ENCODE results near the gene CDC14A. TPM values are rescaled to one million over a fixed set of nuclear protein-coding genes. Genes with fewer than 3 reads are reported as not detected.
A peak's percentile ranks its signal among the peaks of the same experiment; 100 is the strongest.
"Not testable (repeated sequence)": the region's sequence is repeated elsewhere in the genome, so short reads cannot be mapped to it uniquely, and the experiment has no call there.

CDC14A gene
- total RNA-seq, 2 donors from 2014 or later, result 7.3 to 16.5 TPM

- H3K27ac ChIP-seq, result no peak overlapping the region
- peaks cover 9% of the 10 kb centered on the region for H3K4me1 ChIP-seq
- H3K36me3 ChIP-seq (replicated peaks in 1 of 2; ENCODE audit: insufficient read depth in 1 of 2, low read depth in 2 of 2), result no peaks in the 10 kb centered on the region
- WGBS, 2 donors, result 82 to 88% methylated on average over 6 of the region's 6 CpGs
- ATAC-seq, result peak; percentile 33
- H3K4me3 ChIP-seq, result no peak overlapping the region
- H3K27me3 ChIP-seq, result no peaks in the 10 kb centered on the region
- H3K9me3 ChIP-seq, result no peaks in the 10 kb centered on the region
- no peak for TF ChIP-seq POLR2A (IDR thresholded peaks at IDR 0.05)
- TF ChIP-seq, protein P1, sequence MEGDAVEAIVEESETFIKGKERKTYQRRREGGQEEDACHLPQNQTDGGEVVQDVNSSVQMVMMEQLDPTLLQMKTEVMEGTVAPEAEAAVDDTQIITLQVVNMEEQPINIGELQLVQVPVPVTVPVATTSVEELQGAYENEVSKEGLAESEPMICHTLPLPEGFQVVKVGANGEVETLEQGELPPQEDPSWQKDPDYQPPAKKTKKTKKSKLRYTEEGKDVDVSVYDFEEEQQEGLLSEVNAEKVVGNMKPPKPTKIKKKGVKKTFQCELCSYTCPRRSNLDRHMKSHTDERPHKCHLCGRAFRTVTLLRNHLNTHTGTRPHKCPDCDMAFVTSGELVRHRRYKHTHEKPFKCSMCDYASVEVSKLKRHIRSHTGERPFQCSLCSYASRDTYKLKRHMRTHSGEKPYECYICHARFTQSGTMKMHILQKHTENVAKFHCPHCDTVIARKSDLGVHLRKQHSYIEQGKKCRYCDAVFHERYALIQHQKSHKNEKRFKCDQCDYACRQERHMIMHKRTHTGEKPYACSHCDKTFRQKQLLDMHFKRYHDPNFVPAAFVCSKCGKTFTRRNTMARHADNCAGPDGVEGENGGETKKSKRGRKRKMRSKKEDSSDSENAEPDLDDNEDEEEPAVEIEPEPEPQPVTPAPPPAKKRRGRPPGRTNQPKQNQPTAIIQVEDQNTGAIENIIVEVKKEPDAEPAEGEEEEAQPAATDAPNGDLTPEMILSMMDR (IDR thresholded peaks at IDR 0.05), result no peak
- intact Hi-C loops (cut with DNase I), result no loop called here
- peak in 2 of 4 donors; percentile 16 to 21 for DNase-seq
These were observed 28.7 kb upstream of the CDC14A start for GRCh38 chr1:100323419-100324106.

- no peaks in the 10 kb centered on the region for H3K27me3 ChIP-seq
- TF ChIP-seq POLR2A (IDR thresholded peaks at IDR 0.05), result no peak
- intact Hi-C loops (cut with DNase I), result no loop called here
- no peak overlapping the region for H3K4me3 ChIP-seq
- WGBS, 2 donors, result 77 to 81% methylated on average over 7 of the region's 7 CpGs
- H3K4me1 ChIP-seq, result peaks cover 9% of the 10 kb centered on the region
- H3K27ac ChIP-seq, result no peak overlapping the region
- DNase-seq (no peak), ATAC-seq (no peak)
- no peaks in the 10 kb centered on the region for H3K36me3 ChIP-seq (replicated peaks in 1 of 2; ENCODE audit: insufficient read depth in 1 of 2, low read depth in 2 of 2)
- H3K9me3 ChIP-seq, result no peaks in the 10 kb centered on the region
These were observed 26.6 kb upstream of the CDC14A start for GRCh38 chr1:100325415-100326324.

- WGBS, 2 donors, result 70 to 86% methylated on average over 1 of the region's 1 CpG
- H3K36me3 ChIP-seq (replicated peaks in 1 of 2; ENCODE audit: insufficient read depth in 1 of 2, low read depth in 2 of 2); H3K4me1 ChIP-seq; intact Hi-C loops (cut with DNase I); DNase-seq; H3K27ac ChIP-seq; H3K9me3 ChIP-seq; H3K4me3 ChIP-seq; ATAC-seq; H3K27me3 ChIP-seq: not testable (repeated sequence)
These were observed 26.0 kb upstream of the CDC14A start for GRCh38 chr1:100326325-100326670.

DNA sequence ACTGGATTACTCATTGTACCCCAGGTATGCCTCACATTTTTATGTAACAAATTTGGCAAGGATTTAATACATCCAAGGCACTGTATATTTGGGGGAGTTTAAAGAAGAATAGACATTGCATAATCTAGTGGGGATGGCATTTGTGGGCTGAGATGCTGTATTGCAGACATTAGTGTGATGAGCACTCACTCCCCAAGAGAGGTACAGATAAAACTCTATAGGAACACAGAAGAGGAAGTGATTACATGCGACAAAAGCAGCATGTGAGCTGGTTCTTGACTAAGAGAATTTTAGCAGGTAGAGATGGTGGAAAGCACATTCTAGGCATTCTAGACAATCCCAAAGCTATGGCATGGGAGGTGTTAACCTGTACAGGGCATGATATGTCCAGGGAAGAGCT, 24.2 kb upstream of the CDC14A start:
- H3K4me1 ChIP-seq, result peaks cover 5% of the 10 kb centered on the region
- H3K9me3 ChIP-seq, result no peaks in the 10 kb centered on the region
- no peaks in the 10 kb centered on the region for H3K27me3 ChIP-seq
- intact Hi-C loops (cut with DNase I), result no loop called here
- WGBS, 2 donors, result 65 to 89% methylated on average over 1 of the region's 1 CpG
- no peak overlapping the region for H3K4me3 ChIP-seq
- DNase-seq (no peak), ATAC-seq (no peak)
- no peak for TF ChIP-seq POLR2A (IDR thresholded peaks at IDR 0.05)
- TF ChIP-seq, protein P1 (IDR thresholded peaks at IDR 0.05), result no peak
- no peak overlapping the region for H3K27ac ChIP-seq
- no peaks in the 10 kb centered on the region for H3K36me3 ChIP-seq (replicated peaks in 1 of 2; ENCODE audit: insufficient read depth in 1 of 2, low read depth in 2 of 2)

DNA sequence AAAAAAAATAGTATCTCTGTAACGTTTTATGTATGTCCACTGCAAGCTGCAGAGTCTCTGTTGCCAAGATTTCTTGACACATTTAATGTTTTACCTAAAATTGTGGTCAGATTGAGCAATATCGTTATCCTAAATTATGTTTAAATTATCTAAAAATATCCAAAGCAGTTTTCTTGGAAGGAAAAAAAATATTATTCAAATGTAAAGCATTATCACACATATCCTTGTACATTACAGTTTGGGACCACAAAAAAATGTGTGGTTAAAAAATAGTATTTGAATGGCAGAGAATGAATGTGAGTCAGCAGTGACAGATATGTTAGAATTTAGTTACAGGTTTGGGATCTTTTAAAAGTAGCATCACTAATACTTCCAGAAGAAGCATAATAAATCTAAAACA, 21.2 kb upstream of the CDC14A start:
- DNase-seq; H3K36me3 ChIP-seq (replicated peaks in 1 of 2; ENCODE audit: insufficient read depth in 1 of 2, low read depth in 2 of 2); H3K4me1 ChIP-seq; ATAC-seq; H3K27ac ChIP-seq; H3K9me3 ChIP-seq; intact Hi-C loops (cut with DNase I); H3K27me3 ChIP-seq; H3K4me3 ChIP-seq: not testable (repeated sequence)
- WGBS, 2 donors, result 35 to 46% methylated on average over 2 of the region's 2 CpGs

GRCh38 chr1:100332331-100332730, 20.0 kb upstream of the CDC14A start:
- 81 to 89% methylated on average over 9 of the region's 9 CpGs for WGBS, 2 donors
- Histone ChIP-seq H3K27ac (no peak overlapping the region), H3K9me3 (no peaks in the 10 kb centered on the region), H3K27me3 (no peaks in the 10 kb centered on the region), H3K4me1 (no peaks in the 10 kb centered on the region), H3K36me3 (replicated peaks in 1 of 2; ENCODE audit: insufficient read depth in 1 of 2, low read depth in 2 of 2) (no peaks in the 10 kb centered on the region), H3K4me3 (no peak overlapping the region)
- intact Hi-C loops (cut with DNase I), result no loop called here
- DNase-seq (no peak), ATAC-seq (no peak)
- TF ChIP-seq, protein P1 (IDR thresholded peaks at IDR 0.05), result no peak
- TF ChIP-seq POLR2A (IDR thresholded peaks at IDR 0.05), result no peak

Data from body of pancreas (tissue), 4 donors.